ENCODE results near the gene GKN2. TPM values are rescaled to one million over a fixed set of nuclear protein-coding genes. Genes with fewer than 3 reads are reported as not detected.

The GKN2 gene
- total RNA-seq, 1 experiment from 2014 or later: not detected

DNA sequence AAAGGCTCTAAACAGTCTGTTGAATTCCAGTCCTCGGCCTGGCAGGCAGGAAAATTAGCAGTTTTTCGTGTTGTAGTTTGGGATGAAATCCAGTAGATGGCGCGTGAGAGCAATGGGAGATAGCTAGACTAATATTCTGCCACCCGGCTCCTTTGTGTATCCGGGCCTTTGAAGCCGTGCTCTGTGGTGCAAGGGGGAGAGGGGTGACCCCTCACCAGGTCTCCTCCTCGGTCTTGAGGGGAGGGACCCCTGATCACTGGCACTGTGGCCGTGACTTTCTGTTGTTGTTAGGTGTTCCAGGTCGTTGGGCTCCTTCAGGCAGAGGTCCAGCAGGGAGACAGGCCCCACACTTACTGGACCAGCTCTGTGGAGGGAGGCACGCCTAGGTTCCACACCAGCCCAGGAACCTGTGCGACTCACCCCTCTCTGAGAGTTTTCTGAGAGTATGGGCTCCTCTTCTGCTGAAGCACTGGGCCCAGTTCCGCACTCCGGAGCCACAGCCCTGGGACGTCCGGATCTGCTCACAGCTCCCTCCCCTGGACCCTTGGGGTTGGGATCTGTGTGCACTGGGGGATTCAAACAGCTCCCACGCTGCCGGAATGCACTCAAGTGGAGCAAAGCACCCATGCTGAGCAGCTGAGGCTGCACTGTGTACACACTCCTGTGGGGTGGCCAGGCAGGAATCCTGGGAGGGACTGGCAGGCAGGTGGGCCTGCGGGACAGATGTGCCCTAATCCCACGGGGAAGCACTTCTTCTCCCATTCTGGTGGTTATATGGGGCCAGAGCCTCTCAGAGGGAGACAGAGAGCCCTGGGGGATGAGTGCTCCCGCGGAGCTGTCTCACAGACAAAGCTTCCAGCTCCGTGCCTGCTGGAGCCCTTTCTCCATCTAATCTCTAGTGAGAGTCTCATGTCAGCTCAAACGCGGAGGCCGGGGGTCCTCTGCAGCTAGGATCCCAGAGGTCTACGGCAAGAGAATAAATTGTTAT is 8.8 kb downstream of the GKN2 start:
- DNase-seq (ENCODE audit: low read depth, low spot score) (peak; percentile 52), ATAC-seq (peak; percentile 93)
- Histone ChIP-seq H3K9me3 (ENCODE audit: control insufficient read depth, insufficient read depth, low read depth, low read length) (no peaks in the 10 kb centered on the region; the same call in 1 of the 2 replicates), H3K36me3 (ENCODE audit: control insufficient read depth, insufficient read depth, low read length) (no peaks in the 10 kb centered on the region), H3K27ac (ENCODE audit: low read length) (peak overlapping the region; percentile 67), H3K4me3 (ENCODE audit: low read depth in 2 of 2, low read length in 2 of 2) (no peak overlapping the region), H3K4me1 (ENCODE audit: control insufficient read depth, insufficient read depth, low read length) (peaks cover 4% of the 10 kb centered on the region; the same call in 1 of the 2 replicates), H3K27me3 (ENCODE audit: control insufficient read depth, insufficient read depth, low read length) (no peaks in the 10 kb centered on the region)
- ChIA-PET CTCF (interaction anchor here (0.5 to 2.1 kb wide), 11 partner anchors 9 to 691 kb away, joined by 3 to 7 read pairs (median 3); no protein-coding TSS in a partner anchor), POLR2A (no interaction called here)
- in situ Hi-C loops (cut with HindIII; ENCODE audit: low pct_unique_long_range_greater_than_20kb, low sequenced_read_pairs) (no loop called here), intact Hi-C loops (cut with micrococcal nuclease; ENCODE audit: unreplicated experiment) (loop anchor here (1.0 to 10.0 kb wide), 2 partner anchors 71 to 363 kb away; partner anchors contain the start of gene ANTXR1)
- no TSS peak for BruUV-seq (replicated peaks)
- TF ChIP-seq, protein P1, sequence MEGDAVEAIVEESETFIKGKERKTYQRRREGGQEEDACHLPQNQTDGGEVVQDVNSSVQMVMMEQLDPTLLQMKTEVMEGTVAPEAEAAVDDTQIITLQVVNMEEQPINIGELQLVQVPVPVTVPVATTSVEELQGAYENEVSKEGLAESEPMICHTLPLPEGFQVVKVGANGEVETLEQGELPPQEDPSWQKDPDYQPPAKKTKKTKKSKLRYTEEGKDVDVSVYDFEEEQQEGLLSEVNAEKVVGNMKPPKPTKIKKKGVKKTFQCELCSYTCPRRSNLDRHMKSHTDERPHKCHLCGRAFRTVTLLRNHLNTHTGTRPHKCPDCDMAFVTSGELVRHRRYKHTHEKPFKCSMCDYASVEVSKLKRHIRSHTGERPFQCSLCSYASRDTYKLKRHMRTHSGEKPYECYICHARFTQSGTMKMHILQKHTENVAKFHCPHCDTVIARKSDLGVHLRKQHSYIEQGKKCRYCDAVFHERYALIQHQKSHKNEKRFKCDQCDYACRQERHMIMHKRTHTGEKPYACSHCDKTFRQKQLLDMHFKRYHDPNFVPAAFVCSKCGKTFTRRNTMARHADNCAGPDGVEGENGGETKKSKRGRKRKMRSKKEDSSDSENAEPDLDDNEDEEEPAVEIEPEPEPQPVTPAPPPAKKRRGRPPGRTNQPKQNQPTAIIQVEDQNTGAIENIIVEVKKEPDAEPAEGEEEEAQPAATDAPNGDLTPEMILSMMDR (IDR thresholded peaks at IDR 0.05): peak; percentile 92
- TF ChIP-seq SIN3A (IDR thresholded peaks at IDR 0.05; ENCODE audit: borderline replicate concordance, insufficient read depth, low read depth, low read length) (no peak), TCF7L2 (IDR thresholded peaks at IDR 0.05; ENCODE audit: low read depth, low read length) (peak; percentile 47; the same call in 1 of the 2 replicates)

DNA sequence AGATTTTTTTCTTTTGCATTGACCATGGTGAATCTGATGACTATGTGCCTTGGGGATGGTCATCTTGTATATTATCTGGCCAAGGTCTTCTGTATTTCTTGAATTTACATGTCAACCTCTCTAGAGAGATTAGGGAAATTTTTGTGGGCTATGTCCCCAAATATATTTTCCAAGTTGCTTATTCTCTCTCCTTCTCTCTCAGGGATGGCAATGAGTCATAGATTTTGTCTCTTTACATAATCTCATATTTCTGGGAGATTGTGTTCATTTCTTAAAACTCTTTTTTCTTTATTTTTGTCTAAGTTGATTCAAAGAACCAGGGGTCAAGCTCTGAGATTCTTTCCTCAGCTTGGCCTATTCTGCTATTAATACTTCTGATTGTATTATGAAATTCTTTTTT is 9.9 kb downstream of the GKN2 start:
- intact Hi-C loops (cut with micrococcal nuclease; ENCODE audit: unreplicated experiment) (loop anchor here (1.0 to 10.0 kb wide), 2 partner anchors 72 to 364 kb away; partner anchors contain the start of gene ANTXR1), in situ Hi-C loops (cut with HindIII; ENCODE audit: low pct_unique_long_range_greater_than_20kb, low sequenced_read_pairs) (no loop called here)
- CTCF ChIA-PET: interaction anchor here (0.6 to 2.1 kb wide), 6 partner anchors 8 to 404 kb away, joined by 3 to 7 read pairs (median 4); no protein-coding TSS in a partner anchor
- Histone ChIP-seq H3K4me3 (ENCODE audit: low read depth in 2 of 2, low read length in 2 of 2) (no peak overlapping the region), H3K27me3 (ENCODE audit: control insufficient read depth, insufficient read depth, low read length) (no peaks in the 10 kb centered on the region), H3K4me1 (ENCODE audit: control insufficient read depth, insufficient read depth, low read length) (peaks cover 4% of the 10 kb centered on the region; the same call in 1 of the 2 replicates), H3K27ac (ENCODE audit: low read length) (no peak overlapping the region), H3K36me3 (ENCODE audit: control insufficient read depth, insufficient read depth, low read length) (no peaks in the 10 kb centered on the region), H3K9me3 (ENCODE audit: control insufficient read depth, insufficient read depth, low read depth, low read length) (no peaks in the 10 kb centered on the region; the same call in 1 of the 2 replicates)
- DNase-seq (ENCODE audit: low read depth, low spot score) (no peak), ATAC-seq (no peak)
- no TSS peak for BruUV-seq (replicated peaks)
- TF ChIP-seq, protein P1 (IDR thresholded peaks at IDR 0.05): no peak
- TF ChIP-seq SIN3A (IDR thresholded peaks at IDR 0.05; ENCODE audit: borderline replicate concordance, insufficient read depth, low read depth, low read length) (no peak), POLR2AphosphoS5 (IDR thresholded peaks at IDR 0.05; ENCODE audit: low read depth, low read length) (no peak), TCF7L2 (IDR thresholded peaks at IDR 0.05; ENCODE audit: low read depth, low read length) (no peak)
- TF ChIP-seq, protein P2, sequence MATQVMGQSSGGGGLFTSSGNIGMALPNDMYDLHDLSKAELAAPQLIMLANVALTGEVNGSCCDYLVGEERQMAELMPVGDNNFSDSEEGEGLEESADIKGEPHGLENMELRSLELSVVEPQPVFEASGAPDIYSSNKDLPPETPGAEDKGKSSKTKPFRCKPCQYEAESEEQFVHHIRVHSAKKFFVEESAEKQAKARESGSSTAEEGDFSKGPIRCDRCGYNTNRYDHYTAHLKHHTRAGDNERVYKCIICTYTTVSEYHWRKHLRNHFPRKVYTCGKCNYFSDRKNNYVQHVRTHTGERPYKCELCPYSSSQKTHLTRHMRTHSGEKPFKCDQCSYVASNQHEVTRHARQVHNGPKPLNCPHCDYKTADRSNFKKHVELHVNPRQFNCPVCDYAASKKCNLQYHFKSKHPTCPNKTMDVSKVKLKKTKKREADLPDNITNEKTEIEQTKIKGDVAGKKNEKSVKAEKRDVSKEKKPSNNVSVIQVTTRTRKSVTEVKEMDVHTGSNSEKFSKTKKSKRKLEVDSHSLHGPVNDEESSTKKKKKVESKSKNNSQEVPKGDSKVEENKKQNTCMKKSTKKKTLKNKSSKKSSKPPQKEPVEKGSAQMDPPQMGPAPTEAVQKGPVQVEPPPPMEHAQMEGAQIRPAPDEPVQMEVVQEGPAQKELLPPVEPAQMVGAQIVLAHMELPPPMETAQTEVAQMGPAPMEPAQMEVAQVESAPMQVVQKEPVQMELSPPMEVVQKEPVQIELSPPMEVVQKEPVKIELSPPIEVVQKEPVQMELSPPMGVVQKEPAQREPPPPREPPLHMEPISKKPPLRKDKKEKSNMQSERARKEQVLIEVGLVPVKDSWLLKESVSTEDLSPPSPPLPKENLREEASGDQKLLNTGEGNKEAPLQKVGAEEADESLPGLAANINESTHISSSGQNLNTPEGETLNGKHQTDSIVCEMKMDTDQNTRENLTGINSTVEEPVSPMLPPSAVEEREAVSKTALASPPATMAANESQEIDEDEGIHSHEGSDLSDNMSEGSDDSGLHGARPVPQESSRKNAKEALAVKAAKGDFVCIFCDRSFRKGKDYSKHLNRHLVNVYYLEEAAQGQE (IDR thresholded peaks at IDR 0.05; ENCODE audit: insufficient read depth in 1 of 2, low read depth in 2 of 2, low read length in 1 of 2): no peak
- POLR2A ChIA-PET: no interaction called here
